Measurements from ENCODE around the gene TMEM184A. TPM values are rescaled to one million over a fixed set of nuclear protein-coding genes. Genes with fewer than 3 reads are reported as not detected.

Gene TMEM184A
- total and polyA plus RNA-seq, 2 of the 4 experiments (the other 2 are of a cell fraction): 0.36 to 1.9 TPM

DNA sequence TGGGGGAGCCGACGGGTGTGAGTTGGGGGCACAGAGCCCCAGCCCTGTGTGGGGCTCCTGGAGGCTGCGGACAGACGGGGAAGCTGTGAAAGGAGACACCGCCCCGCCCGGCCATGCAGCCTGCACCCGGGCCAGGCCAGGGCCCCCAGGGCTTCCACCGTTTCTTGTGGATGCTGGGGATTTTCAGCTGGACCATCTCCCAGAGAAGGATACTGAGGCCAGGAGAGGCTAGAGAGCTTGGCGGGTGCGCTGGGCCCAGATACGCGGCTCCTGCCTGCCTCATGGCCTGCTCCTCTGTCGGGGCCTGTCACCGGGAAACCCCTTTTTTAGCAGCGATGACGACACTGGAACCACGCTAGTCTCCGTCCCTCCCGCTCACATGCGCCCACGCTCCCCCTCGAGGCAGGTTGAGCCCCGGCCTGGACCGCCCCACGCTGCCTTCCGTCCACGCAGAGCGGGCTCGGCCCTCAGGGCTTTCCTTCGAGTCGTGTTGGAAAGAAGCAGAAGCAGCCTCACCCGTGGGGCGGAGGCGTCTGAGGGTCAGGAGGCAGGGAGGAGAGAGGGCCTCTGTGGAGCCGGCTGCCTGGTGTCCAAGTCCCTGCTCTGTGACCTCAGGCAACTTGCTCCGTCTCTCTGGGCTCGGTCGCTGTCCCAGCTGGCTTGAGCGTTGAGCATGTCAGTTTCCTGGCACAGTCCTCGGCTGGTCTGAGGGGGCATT lies 11.7 kb downstream of the TMEM184A start:
- no TSS peak for BruUV-seq (replicated peaks)
- POLR2A ChIA-PET (ENCODE audit: unreplicated experiment): no interaction called here
- dilution Hi-C loops (cut with HindIII; ENCODE audit: low sequenced_read_pairs, unreplicated experiment): no loop called here
- H2BK120ac ChIP-seq (ENCODE audit: low read depth, low read length): no peak overlapping the region
- no peak overlapping the region for H3K4me3 ChIP-seq (ENCODE audit: insufficient read depth, low read depth, low read length)
- no peaks in the 10 kb centered on the region for H3K4me1 ChIP-seq (ENCODE audit: control insufficient read depth, insufficient read depth, low read length)
- H2AFZ ChIP-seq (replicated peaks; ENCODE audit: low read length, poor library complexity): no peak overlapping the region
- no peaks in the 10 kb centered on the region for H3K27me3 ChIP-seq (ENCODE audit: control insufficient read depth, insufficient read depth, low read length)
- peaks cover 3% of the 10 kb centered on the region; the same call in 1 of the 2 replicates for H3K9me1 ChIP-seq (ENCODE audit: insufficient read depth, low read length)
- H4K91ac ChIP-seq (ENCODE audit: insufficient read depth, low read depth, low read length): no peak overlapping the region
- no peak overlapping the region for H4K8ac ChIP-seq (ENCODE audit: low read depth in 2 of 2, low read length in 2 of 2)
- H2BK20ac ChIP-seq (ENCODE audit: low read depth, low read length): no peak overlapping the region
- peaks cover 0 to 28% of the 10 kb centered on the region in 2 experiments; a peak in 3 of 4 replicates for H3K79me1 ChIP-seq (ENCODE audit: low read depth in 1 of 2, low read length in 2 of 2)
- no peak overlapping the region for H4K5ac ChIP-seq (ENCODE audit: low read depth, low read length)
- in situ Hi-C loops (cut with MboI; ENCODE audit: low sequenced_read_pairs): no loop called here
- TF ChIP-seq SMC3 (IDR thresholded peaks at IDR 0.05; ENCODE audit: low read depth, low read length) (no peak), NFE2L2 (IDR thresholded peaks at IDR 0.05; ENCODE audit: low read depth, low read length) (no peak), MAFK (IDR thresholded peaks at IDR 0.05; ENCODE audit: low read depth, low read length) (no peak), CEBPB (IDR thresholded peaks at IDR 0.05; ENCODE audit: low read depth, low read length) (no peak), FOS (IDR thresholded peaks at IDR 0.05; ENCODE audit: low read depth, low read length) (no peak), MAZ (IDR thresholded peaks at IDR 0.05; ENCODE audit: borderline replicate concordance, low read depth, low read length) (no peak), RAD21 (IDR thresholded peaks at IDR 0.05; ENCODE audit: low read length) (no peak), CHD1 (IDR thresholded peaks at IDR 0.05; ENCODE audit: low read depth, low read length) (no peak), MXI1 (IDR thresholded peaks at IDR 0.05; ENCODE audit: borderline replicate concordance, low read depth, low read length) (no peak), POLR2A (IDR thresholded peaks at IDR 0.05; ENCODE audit: low read depth, low read length) (no peak; the same call in 1 of the 2 replicates), RFX5 (IDR thresholded peaks at IDR 0.05; ENCODE audit: low read depth, low read length) (no peak), BHLHE40 (IDR thresholded peaks at IDR 0.05; ENCODE audit: low read depth, low read length) (no peak), RCOR1 (IDR thresholded peaks at IDR 0.05; ENCODE audit: insufficient replicate concordance, low read length) (no peak)
- TF ChIP-seq, protein P1, sequence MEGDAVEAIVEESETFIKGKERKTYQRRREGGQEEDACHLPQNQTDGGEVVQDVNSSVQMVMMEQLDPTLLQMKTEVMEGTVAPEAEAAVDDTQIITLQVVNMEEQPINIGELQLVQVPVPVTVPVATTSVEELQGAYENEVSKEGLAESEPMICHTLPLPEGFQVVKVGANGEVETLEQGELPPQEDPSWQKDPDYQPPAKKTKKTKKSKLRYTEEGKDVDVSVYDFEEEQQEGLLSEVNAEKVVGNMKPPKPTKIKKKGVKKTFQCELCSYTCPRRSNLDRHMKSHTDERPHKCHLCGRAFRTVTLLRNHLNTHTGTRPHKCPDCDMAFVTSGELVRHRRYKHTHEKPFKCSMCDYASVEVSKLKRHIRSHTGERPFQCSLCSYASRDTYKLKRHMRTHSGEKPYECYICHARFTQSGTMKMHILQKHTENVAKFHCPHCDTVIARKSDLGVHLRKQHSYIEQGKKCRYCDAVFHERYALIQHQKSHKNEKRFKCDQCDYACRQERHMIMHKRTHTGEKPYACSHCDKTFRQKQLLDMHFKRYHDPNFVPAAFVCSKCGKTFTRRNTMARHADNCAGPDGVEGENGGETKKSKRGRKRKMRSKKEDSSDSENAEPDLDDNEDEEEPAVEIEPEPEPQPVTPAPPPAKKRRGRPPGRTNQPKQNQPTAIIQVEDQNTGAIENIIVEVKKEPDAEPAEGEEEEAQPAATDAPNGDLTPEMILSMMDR (conservative IDR thresholded peaks at IDR 0.05; ENCODE audit: low read depth, low read length): no peak
- TF ChIP-seq, protein P2, sequence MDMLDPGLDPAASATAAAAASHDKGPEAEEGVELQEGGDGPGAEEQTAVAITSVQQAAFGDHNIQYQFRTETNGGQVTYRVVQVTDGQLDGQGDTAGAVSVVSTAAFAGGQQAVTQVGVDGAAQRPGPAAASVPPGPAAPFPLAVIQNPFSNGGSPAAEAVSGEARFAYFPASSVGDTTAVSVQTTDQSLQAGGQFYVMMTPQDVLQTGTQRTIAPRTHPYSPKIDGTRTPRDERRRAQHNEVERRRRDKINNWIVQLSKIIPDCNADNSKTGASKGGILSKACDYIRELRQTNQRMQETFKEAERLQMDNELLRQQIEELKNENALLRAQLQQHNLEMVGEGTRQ (IDR thresholded peaks at IDR 0.05; ENCODE audit: low read depth, low read length): no peak
- TF ChIP-seq, protein P3, sequence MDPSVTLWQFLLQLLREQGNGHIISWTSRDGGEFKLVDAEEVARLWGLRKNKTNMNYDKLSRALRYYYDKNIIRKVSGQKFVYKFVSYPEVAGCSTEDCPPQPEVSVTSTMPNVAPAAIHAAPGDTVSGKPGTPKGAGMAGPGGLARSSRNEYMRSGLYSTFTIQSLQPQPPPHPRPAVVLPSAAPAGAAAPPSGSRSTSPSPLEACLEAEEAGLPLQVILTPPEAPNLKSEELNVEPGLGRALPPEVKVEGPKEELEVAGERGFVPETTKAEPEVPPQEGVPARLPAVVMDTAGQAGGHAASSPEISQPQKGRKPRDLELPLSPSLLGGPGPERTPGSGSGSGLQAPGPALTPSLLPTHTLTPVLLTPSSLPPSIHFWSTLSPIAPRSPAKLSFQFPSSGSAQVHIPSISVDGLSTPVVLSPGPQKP (IDR thresholded peaks at IDR 0.05; ENCODE audit: borderline replicate concordance, low read depth, low read length): no peak
- ATAC-seq (ENCODE audit: low read depth) (no peak), DNase-seq (no peak)
- peaks cover 45% of the 10 kb centered on the region for H3K36me3 ChIP-seq (ENCODE audit: control insufficient read depth, insufficient read depth, low read length)
- peaks cover 13% of the 10 kb centered on the region for H4K20me1 ChIP-seq (ENCODE audit: insufficient read depth, low read length)
- H3K4me2 ChIP-seq (ENCODE audit: low read depth, low read length): no peak overlapping the region
- WGBS, 2 experiments (ENCODE audit: extremely low coverage in 2 of 2, insufficient read length in 1 of 2): 81% methylated on average over 23 of the region's 41 CpGs; no CpG with 5 or more reads in 1 of the 2 experiments
- H2BK15ac ChIP-seq (ENCODE audit: low read depth, low read length): no peak overlapping the region
- no peak overlapping the region; the same call in 1 of the 2 replicates for H2AK5ac ChIP-seq (ENCODE audit: low read depth, low read length)
- H3K4ac ChIP-seq (ENCODE audit: low read depth, low read length): no peak overlapping the region
- H2AK9ac ChIP-seq (replicated peaks; ENCODE audit: low read depth, low read length, poor library complexity): no peak overlapping the region
- no peak overlapping the region for H3K56ac ChIP-seq (ENCODE audit: extremely low read depth, insufficient read depth, low read length)
- intact Hi-C loops (cut with micrococcal nuclease): no loop called here
- no peak overlapping the region for H3K27ac ChIP-seq (ENCODE audit: insufficient read depth, low read length)
- no peak overlapping the region for H3K18ac ChIP-seq (ENCODE audit: low read depth, low read length)
- H3K9me3 ChIP-seq (ENCODE audit: control insufficient read depth, insufficient read depth, low read length): no peaks in the 10 kb centered on the region
- no peak overlapping the region for H3K23ac ChIP-seq (ENCODE audit: low read depth, low read length)
- H3K14ac ChIP-seq (replicated peaks; ENCODE audit: low read depth, low read length): no peak overlapping the region
- H3K9ac ChIP-seq (ENCODE audit: low read depth, low read length): no peak overlapping the region
- CTCF ChIA-PET: no interaction called here
- H2BK5ac ChIP-seq (ENCODE audit: low read depth, low read length, poor library complexity, severe bottlenecking): no peak overlapping the region
